Astrocyte (in vitro differentiated cells and primary cell): ENCODE measurements around the gene FMC1. TPM values are rescaled to one million over a fixed set of nuclear protein-coding genes. Genes with fewer than 3 reads are reported as not detected.

Experiments
- DNase-seq: peaks from one replicate; pipeline ENCODE4 v3.0.0-alpha.2; 2010; ENCODE audit warnings: low read depth
- FAIRE-seq: peaks from 2 replicates; lab custom pipeline; 2011; peaks lifted over from hg19 to GRCh38; lab: Jason Lieb, UNC
- H2AFZ ChIP-seq: 2 replicates; pipeline ENCODE4 v1.6.0; 2012; ENCODE audit warnings: low read depth, low read length, inconsistent platforms
- H3K27ac ChIP-seq: 2 replicates; pipeline ENCODE4 v1.5.1; 2011; ENCODE audit warnings: low read depth, low read length, inconsistent platforms
- H3K27me3 ChIP-seq: 2 replicates; pipeline ENCODE4 v1.6.0; 2011; ENCODE audit warnings: low read length, inconsistent platforms; ENCODE audit not compliant: insufficient read depth
- H3K36me3 ChIP-seq: 2 replicates; pipeline ENCODE4 v1.5.1; 2011; ENCODE audit warnings: low read length, inconsistent platforms; ENCODE audit not compliant: insufficient read depth
- H3K4me1 ChIP-seq: 2 replicates; pipeline ENCODE4 v1.5.1; 2011; ENCODE audit warnings: low read length, inconsistent platforms; ENCODE audit not compliant: insufficient read depth
- H3K4me2 ChIP-seq: 2 replicates; pipeline ENCODE4 v1.6.0; 2012; ENCODE audit warnings: low read length, inconsistent platforms
- H3K4me3 ChIP-seq: 2 replicates; pipeline ENCODE4 v1.5.1; 2011; ENCODE audit warnings: low read depth, mild to moderate bottlenecking, low read length, inconsistent platforms; ENCODE audit not compliant: insufficient read depth
- H3K79me2 ChIP-seq: 2 replicates; pipeline ENCODE4 v1.6.0; 2012; ENCODE audit warnings: mild to moderate bottlenecking, low read length, inconsistent platforms; ENCODE audit not compliant: insufficient read depth
- H3K9ac ChIP-seq: 2 replicates; pipeline ENCODE4 v1.6.0; 2012; ENCODE audit warnings: mild to moderate bottlenecking, low read length, inconsistent platforms
- H3K9me3 ChIP-seq: 2 replicates; pipeline ENCODE4 v1.5.1; 2012; ENCODE audit warnings: low read depth, mild to moderate bottlenecking, low read length, inconsistent platforms; ENCODE audit not compliant: insufficient read depth
- H4K20me1 ChIP-seq: 2 replicates; pipeline ENCODE4 v1.6.0; 2012; ENCODE audit warnings: low read length, inconsistent platforms; ENCODE audit not compliant: insufficient read depth
- H3K27ac Mint-ChIP-seq: one replicate; pipeline ENCODE4 v1.8.0; 2021; ENCODE audit warnings: mild to moderate bottlenecking, mixed read lengths; ENCODE audit not compliant: unreplicated experiment
- H3K27me3 Mint-ChIP-seq: one replicate; pipeline ENCODE4 v1.8.0; 2021; ENCODE audit warnings: low read depth, mixed read lengths; ENCODE audit not compliant: unreplicated experiment
- H3K36me3 Mint-ChIP-seq: one replicate; pipeline ENCODE4 v1.8.0; 2021; ENCODE audit warnings: low read depth, mixed read lengths; ENCODE audit not compliant: unreplicated experiment
- H3K4me1 Mint-ChIP-seq: one replicate; pipeline ENCODE4 v1.8.0; 2021; ENCODE audit warnings: low read depth, mixed read lengths; ENCODE audit not compliant: unreplicated experiment
- H3K4me3 Mint-ChIP-seq: one replicate; pipeline ENCODE4 v1.8.0; 2021; ENCODE audit warnings: mild to moderate bottlenecking, moderate library complexity, mixed read lengths; ENCODE audit not compliant: unreplicated experiment
- H3K9me3 Mint-ChIP-seq: one replicate; pipeline ENCODE4 v1.8.0; 2021; ENCODE audit warnings: mild to moderate bottlenecking, mixed read lengths; ENCODE audit not compliant: unreplicated experiment
- EZH2 ChIP-seq: IDR thresholded peaks from 2 replicates; pipeline ENCODE4 v1.6.1; 2012; ENCODE audit warnings: mild to moderate bottlenecking, low read length, inconsistent platforms; ENCODE audit not compliant: insufficient read depth
- total RNA-seq: library from RNA; stranded (reverse); gene quantifications from 2 replicates; pipeline ENCODE4 v1.2.1, GENCODE V29; 2021
- TF ChIP-seq, protein P1 (sequence below): IDR thresholded peaks from 2 replicates; pipeline ENCODE4 v1.5.1; 2011; ENCODE audit warnings: low read depth, mild to moderate bottlenecking, inconsistent platforms, low read length, moderate library complexity; ENCODE audit not compliant: insufficient read depth

Gene FMC1
- total RNA-seq, 1 donor from 2014 or later = 8.4 TPM

DNA sequence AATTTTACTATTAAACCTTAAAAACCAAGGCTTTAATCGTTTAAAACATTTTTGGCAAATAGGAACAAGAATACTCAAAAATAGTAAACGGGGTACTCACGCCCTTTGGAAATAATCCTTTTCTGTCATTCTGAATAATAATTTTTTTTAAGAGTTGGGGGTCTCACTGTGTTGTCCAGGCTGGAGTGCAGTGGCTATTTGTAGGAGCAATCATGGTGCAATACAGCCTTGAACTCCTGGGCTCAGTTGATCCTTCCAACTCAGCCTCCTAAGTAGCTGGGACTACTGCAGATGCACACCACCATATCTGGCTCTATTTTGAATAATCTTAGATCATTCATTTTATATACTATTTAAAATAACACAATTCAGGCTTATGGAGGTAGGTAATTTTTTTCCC, 43.5 kb downstream of the FMC1 start:
- no peak for TF ChIP-seq EZH2
- TF ChIP-seq, protein P1, sequence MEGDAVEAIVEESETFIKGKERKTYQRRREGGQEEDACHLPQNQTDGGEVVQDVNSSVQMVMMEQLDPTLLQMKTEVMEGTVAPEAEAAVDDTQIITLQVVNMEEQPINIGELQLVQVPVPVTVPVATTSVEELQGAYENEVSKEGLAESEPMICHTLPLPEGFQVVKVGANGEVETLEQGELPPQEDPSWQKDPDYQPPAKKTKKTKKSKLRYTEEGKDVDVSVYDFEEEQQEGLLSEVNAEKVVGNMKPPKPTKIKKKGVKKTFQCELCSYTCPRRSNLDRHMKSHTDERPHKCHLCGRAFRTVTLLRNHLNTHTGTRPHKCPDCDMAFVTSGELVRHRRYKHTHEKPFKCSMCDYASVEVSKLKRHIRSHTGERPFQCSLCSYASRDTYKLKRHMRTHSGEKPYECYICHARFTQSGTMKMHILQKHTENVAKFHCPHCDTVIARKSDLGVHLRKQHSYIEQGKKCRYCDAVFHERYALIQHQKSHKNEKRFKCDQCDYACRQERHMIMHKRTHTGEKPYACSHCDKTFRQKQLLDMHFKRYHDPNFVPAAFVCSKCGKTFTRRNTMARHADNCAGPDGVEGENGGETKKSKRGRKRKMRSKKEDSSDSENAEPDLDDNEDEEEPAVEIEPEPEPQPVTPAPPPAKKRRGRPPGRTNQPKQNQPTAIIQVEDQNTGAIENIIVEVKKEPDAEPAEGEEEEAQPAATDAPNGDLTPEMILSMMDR = no peak
- no peak overlapping the region for H3K9ac ChIP-seq

DNA sequence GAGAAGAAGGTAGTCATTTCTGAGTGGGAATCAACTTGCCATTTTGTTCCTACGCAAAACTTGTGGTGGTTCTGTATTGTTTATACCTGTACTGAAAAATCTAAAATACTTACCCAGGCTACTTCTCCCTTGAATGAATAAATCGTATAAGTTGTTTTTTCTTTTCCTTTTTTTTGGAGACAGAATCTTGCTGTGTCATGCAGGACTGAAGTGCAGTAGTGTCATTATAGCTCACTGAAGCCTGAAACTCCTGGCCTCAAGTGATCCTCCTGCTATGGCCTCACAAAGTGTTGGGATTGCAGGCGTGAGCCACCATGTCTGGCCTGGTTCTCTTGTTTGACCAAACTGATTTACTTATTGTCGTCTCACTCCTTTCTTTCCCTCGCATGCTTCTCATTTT, 46.5 kb downstream of the FMC1 start:
- no peak overlapping the region for H3K4me3 Mint-ChIP-seq
- DNase-seq = no peak
- no peaks in the 10 kb centered on the region for H3K9me3 Mint-ChIP-seq
- no peaks in the 10 kb centered on the region for H3K9me3 ChIP-seq
- no peaks in the 10 kb centered on the region for H3K27me3 Mint-ChIP-seq
- H3K36me3 ChIP-seq = peaks cover 17% of the 10 kb centered on the region
- H3K4me2 ChIP-seq = no peak overlapping the region
- no peak overlapping the region for H3K4me3 ChIP-seq
- no peak overlapping the region for H2AFZ ChIP-seq
- TF ChIP-seq EZH2 = no peak
- TF ChIP-seq, protein P1 = no peak
- no peak overlapping the region for H3K27ac Mint-ChIP-seq
- H3K36me3 Mint-ChIP-seq = peaks cover 19% of the 10 kb centered on the region
- H3K79me2 ChIP-seq = peaks cover 92% of the 10 kb centered on the region
- H3K9ac ChIP-seq = no peak overlapping the region
- no peaks in the 10 kb centered on the region for H3K27me3 ChIP-seq
- no peak overlapping the region for H3K27ac ChIP-seq
- H3K4me1 Mint-ChIP-seq = no peaks in the 10 kb centered on the region
- peaks cover 47% of the 10 kb centered on the region for H4K20me1 ChIP-seq
- no peak for FAIRE-seq
- H3K4me1 ChIP-seq = no peaks in the 10 kb centered on the region

More for the DNA sequence above, 43.5 kb downstream of the FMC1 start:
- Histone ChIP-seq H3K79me2 (peaks cover 81% of the 10 kb centered on the region), H4K20me1 (peaks cover 47% of the 10 kb centered on the region), H3K4me1 (no peaks in the 10 kb centered on the region), H3K4me3 (no peak overlapping the region), H2AFZ (no peak overlapping the region), H3K4me2 (no peak overlapping the region), H3K9me3 (no peaks in the 10 kb centered on the region), H3K27ac (no peak overlapping the region), H3K27me3 (no peaks in the 10 kb centered on the region), H3K36me3 (peaks cover 11% of the 10 kb centered on the region)
- FAIRE-seq = no peak
- no peaks in the 10 kb centered on the region for H3K27me3 Mint-ChIP-seq
- H3K9me3 Mint-ChIP-seq = no peaks in the 10 kb centered on the region
- peaks cover 12% of the 10 kb centered on the region for H3K36me3 Mint-ChIP-seq
- no peak overlapping the region for H3K4me3 Mint-ChIP-seq
- H3K27ac Mint-ChIP-seq = no peak overlapping the region
- DNase-seq = no peak
- H3K4me1 Mint-ChIP-seq = no peaks in the 10 kb centered on the region

DNA sequence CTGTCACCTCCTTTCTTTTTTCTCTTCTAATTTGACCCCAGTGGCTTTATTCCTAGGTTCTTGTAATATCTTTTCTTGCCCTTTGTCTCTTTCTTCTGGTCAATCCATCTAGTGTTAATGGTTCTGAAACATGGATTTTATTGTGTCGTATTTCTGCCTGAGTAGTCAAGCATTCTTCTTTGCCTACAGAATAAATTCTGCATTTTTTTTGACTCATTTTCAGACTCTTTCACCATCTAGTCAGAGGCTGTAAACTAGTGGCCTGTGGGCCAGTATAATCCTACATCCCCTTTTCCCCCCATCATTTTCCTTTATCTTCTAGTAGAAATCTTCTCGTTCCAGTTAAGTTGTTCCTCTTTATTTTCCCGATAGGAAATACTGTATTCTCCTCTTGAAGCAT, 48.0 kb downstream of the FMC1 start:
- no peak for TF ChIP-seq EZH2
- TF ChIP-seq, protein P1 = no peak
- Histone ChIP-seq H3K4me3 (no peak overlapping the region), H3K9me3 (no peaks in the 10 kb centered on the region), H3K27ac (no peak overlapping the region), H3K4me1 (no peaks in the 10 kb centered on the region), H3K4me2 (no peak overlapping the region), H4K20me1 (peaks cover 53% of the 10 kb centered on the region), H3K36me3 (peaks cover 16% of the 10 kb centered on the region), H3K9ac (no peak overlapping the region), H3K27me3 (no peaks in the 10 kb centered on the region), H3K79me2 (peaks cover 93% of the 10 kb centered on the region), H2AFZ (no peak overlapping the region)
- H3K36me3 Mint-ChIP-seq = peaks cover 23% of the 10 kb centered on the region
- FAIRE-seq (no peak), DNase-seq (no peak)
- H3K27ac Mint-ChIP-seq = no peak overlapping the region
- H3K4me1 Mint-ChIP-seq = peaks cover 2% of the 10 kb centered on the region
- H3K27me3 Mint-ChIP-seq = no peaks in the 10 kb centered on the region
- no peaks in the 10 kb centered on the region for H3K9me3 Mint-ChIP-seq
- no peak overlapping the region for H3K4me3 Mint-ChIP-seq
